Left ventricle myocardium inferior (tissue), 1 donor: Measurements from ENCODE around the gene PNRC2. TPM values are rescaled to one million over a fixed set of nuclear protein-coding genes. Genes with fewer than 3 reads are reported as not detected.

Experiments used
- DNase-seq: peaks from one replicate; pipeline ENCODE4 v3.0.0-alpha.2; 2020
- H3K27ac ChIP-seq: fragments of 200-600 bp; replicated peaks from 2 replicates; pipeline ENCODE4 v1.8.0; 2021
- H3K27me3 ChIP-seq: fragments of 200-600 bp; 2 replicates; pipeline ENCODE4 v1.8.0; 2021; ENCODE audit warnings: low read depth
- H3K36me3 ChIP-seq: fragments of 200-600 bp; 2 replicates; pipeline ENCODE4 v1.8.0; 2021
- H3K4me1 ChIP-seq: fragments of 200-600 bp; 2 replicates; pipeline ENCODE4 v1.8.0; 2021
- H3K4me3 ChIP-seq: fragments of 200-600 bp; 2 replicates; pipeline ENCODE4 v1.8.0; 2021; ENCODE audit warnings: mild to moderate bottlenecking, moderate library complexity
- H3K9me3 ChIP-seq: fragments of 200-600 bp; replicated peaks from 2 replicates; pipeline ENCODE4 v1.8.0; 2021
- intact Hi-C: fragments of 100-400 bp; cut with micrococcal nuclease; formaldehyde crosslinking; loops from one replicate; pipeline ENCODE4 v1.11.0; 2022
- total RNA-seq: library from RNA; stranded (reverse); fragmentation: NEBNext Ultra II Directional; extraction: Animal tissue kit (Norgen Biotek cat#: 25700); gene quantifications from one replicate; pipeline ENCODE4 v1.2.1, GENCODE V29; 2021
- TF ChIP-seq, protein P1 (sequence below): fragments of 200-600 bp; IDR thresholded peaks from 2 replicates; pipeline ENCODE4 v1.8.0; 2021; ENCODE audit warnings: antibody characterized with exemption, mild to moderate bottlenecking, borderline replicate concordance
- donor health status: DM: no; HTN: yes; CAD: no; lungs with severe emphysema.

PNRC2 gene
- total RNA-seq, 1 donor from 2014 or later, result 92.3 TPM

DNA sequence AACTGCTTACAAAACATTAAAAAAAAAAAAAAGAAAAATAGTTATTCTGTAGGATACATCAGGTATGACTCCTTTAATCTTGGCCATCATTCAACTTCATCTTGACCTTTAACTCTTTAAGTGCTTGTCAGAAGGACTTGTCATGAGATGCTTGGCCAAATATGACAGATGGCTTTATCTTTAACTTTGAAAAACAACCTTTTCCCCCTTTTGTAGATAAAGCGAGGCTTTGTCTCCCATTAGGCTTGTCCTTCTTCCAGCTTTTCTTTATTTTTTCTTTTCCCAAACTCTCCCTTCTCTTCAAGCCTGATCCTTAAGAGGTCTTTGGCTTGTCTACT is 18.2 kb downstream of the PNRC2 start:
- Histone ChIP-seq H3K27me3 (no peaks in the 10 kb centered on the region), H3K27ac (peak overlapping the region; percentile 49), H3K36me3 (peaks cover 20% of the 10 kb centered on the region), H3K4me3 (peak overlapping the region; percentile 83), H3K9me3 (no peaks in the 10 kb centered on the region), H3K4me1 (peaks cover 71% of the 10 kb centered on the region)
- TF ChIP-seq, protein P1, sequence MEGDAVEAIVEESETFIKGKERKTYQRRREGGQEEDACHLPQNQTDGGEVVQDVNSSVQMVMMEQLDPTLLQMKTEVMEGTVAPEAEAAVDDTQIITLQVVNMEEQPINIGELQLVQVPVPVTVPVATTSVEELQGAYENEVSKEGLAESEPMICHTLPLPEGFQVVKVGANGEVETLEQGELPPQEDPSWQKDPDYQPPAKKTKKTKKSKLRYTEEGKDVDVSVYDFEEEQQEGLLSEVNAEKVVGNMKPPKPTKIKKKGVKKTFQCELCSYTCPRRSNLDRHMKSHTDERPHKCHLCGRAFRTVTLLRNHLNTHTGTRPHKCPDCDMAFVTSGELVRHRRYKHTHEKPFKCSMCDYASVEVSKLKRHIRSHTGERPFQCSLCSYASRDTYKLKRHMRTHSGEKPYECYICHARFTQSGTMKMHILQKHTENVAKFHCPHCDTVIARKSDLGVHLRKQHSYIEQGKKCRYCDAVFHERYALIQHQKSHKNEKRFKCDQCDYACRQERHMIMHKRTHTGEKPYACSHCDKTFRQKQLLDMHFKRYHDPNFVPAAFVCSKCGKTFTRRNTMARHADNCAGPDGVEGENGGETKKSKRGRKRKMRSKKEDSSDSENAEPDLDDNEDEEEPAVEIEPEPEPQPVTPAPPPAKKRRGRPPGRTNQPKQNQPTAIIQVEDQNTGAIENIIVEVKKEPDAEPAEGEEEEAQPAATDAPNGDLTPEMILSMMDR, result no peak
- intact Hi-C loops, result loop anchor here (5.0 kb wide), 1 partner anchor 44 kb away; no protein-coding TSS in a partner anchor
- DNase-seq, result no peak

DNA sequence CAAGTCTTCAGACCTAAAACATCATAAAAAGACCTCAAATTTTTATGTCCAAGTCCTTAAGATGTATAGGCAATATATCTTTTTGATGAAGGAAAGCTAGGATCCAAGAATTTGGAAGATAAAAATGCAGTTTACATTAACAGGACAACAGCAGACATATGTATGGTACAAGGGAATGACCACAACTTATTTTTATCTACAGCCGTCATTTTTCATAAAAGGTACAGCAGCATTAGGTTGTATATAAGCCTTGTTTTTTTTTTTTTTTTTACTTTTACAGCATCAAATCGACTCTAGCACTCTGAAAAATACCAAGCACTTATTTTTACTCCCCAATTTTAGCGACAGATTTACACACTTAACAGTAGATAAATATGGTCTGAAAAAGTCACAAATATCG is 19.2 kb downstream of the PNRC2 start:
- no peak for DNase-seq
- intact Hi-C loops, result loop anchor here (5.0 kb wide), 1 partner anchor 43 kb away; no protein-coding TSS in a partner anchor
- TF ChIP-seq, protein P1, result no peak
- peak overlapping the region; percentile 96 for H3K27ac ChIP-seq
- H3K9me3 ChIP-seq, result no peaks in the 10 kb centered on the region
- peak overlapping the region; percentile 83 for H3K4me3 ChIP-seq
- no peaks in the 10 kb centered on the region for H3K27me3 ChIP-seq
- peaks cover 64% of the 10 kb centered on the region for H3K4me1 ChIP-seq
- H3K36me3 ChIP-seq, result peaks cover 10% of the 10 kb centered on the region

DNA sequence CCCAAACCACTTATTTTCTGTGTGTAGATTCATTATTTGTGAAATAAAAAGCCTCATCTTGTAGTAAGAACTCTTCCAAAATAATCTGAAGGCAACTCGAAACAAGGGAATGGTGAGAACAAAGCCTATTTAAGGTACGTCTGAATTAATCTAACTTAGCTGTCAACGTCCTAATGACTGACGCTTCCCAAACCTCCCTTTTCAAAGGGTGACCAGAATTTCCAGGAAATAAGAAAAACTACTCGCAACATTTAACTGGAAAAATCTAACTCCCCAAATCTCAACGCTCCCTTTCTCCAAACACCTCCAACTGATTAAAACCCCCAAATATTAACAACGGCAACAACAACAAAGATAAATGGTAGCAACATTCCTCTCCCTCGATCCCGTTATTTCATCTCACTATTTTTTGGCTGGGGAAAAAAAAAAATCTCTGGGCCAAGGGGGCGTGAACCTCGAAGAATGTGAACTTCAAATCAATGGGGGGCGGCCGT is 19.8 kb downstream of the PNRC2 start:
- peaks cover 61% of the 10 kb centered on the region for H3K4me1 ChIP-seq
- DNase-seq, result no peak
- intact Hi-C loops, result loop anchor here (5.0 kb wide), 1 partner anchor 43 kb away; no protein-coding TSS in a partner anchor

DNA sequence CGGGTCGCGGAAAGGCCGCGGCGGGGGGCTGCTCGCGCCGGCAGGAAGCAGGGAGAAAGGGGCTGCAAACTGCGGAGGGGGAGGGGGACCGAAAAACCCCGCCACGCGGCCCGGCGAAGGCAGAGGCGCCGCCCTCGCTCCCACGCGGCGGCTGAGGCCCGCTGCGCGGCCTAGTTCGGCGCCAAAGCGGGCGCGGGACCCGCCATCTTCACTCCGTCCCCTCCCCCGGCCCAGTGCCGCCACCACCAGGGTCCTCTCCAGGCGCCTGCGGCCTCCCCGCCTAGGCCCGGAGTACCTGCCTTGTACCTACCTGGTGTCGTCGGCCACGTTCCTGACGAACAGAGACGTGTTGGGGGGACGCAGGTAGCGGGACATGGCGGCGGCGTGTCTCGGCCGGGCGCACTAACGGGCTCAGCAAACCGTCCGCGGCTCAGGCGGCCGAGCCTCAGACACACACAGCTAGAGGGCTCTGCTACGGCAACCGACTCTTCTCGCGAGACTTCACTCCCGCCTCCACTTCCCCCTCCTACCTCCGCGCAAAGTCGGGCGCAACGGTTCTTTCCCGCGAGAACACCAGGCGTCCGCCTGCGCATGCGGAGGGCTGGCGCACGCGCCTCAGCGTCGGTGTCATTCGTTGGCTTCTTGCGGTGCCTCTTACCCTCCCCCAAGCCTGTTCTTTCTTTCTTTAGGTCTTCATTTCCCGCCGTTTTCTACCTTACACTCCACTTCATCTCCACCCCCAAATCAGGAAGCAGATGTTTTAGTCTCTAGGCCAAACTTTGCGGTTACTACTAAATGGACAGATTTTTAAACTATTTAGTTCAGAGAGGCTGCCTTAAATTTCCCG is 20.5 kb downstream of the PNRC2 start, which contains the start of gene SRSF10:
Gene SRSF10, minus strand, starts transcription at position 447 of the 847 bp plus-strand sequence. Its CDS starts 72 bp downstream, at position 375.
- peaks cover 61% of the 10 kb centered on the region for H3K4me1 ChIP-seq

More for the DNA sequence above, 19.8 kb downstream of the PNRC2 start:
- Histone ChIP-seq H3K36me3 (peaks cover 4% of the 10 kb centered on the region), H3K9me3 (no peaks in the 10 kb centered on the region), H3K27me3 (no peaks in the 10 kb centered on the region), H3K27ac (peak overlapping the region; percentile 96), H3K4me3 (peak overlapping the region; percentile 83)
- TF ChIP-seq, protein P1, result no peak

DNA sequence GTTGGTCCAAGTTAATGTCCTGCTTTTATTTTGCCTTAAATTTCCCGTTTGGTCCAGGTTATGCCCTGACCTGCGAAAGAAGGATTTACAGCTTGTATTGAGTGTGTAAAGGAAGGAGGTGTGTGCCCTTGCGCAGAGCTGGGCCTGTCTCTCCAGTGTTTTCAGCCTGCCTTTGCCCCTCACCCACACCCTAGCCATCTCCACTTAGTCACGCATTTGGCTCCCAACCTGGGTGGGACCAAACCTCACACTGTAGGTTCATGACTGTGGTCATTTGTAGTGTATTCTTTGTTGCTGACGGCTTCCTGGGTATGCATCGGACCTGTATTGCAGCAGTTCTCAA is 21.1 kb downstream of the PNRC2 start:
- peak overlapping the region; percentile 83 for H3K4me3 ChIP-seq
- intact Hi-C loops, result no loop called here
- H3K9me3 ChIP-seq, result no peaks in the 10 kb centered on the region
- no peaks in the 10 kb centered on the region for H3K27me3 ChIP-seq
- peak overlapping the region; percentile 96 for H3K27ac ChIP-seq
- TF ChIP-seq, protein P1, result no peak
- no peak for DNase-seq
- peaks cover 55% of the 10 kb centered on the region for H3K4me1 ChIP-seq
- peaks cover 3% of the 10 kb centered on the region for H3K36me3 ChIP-seq

More for the DNA sequence above, 20.5 kb downstream of the PNRC2 start, which contains the start of gene SRSF10:
- H3K4me3 ChIP-seq, result peak within 1 kb of the TSS; percentile 83
- TF ChIP-seq, protein P1, result peak; percentile 61
- peak within 1 kb of the TSS; percentile 96 for H3K27ac ChIP-seq
- no peaks in the 10 kb centered on the region for H3K27me3 ChIP-seq
- intact Hi-C loops, result loop anchor here (5.0 kb wide), 1 partner anchor 42 kb away; no protein-coding TSS in a partner anchor
- H3K36me3 ChIP-seq, result peaks cover 3% of the 10 kb centered on the region
- peak; percentile 98 for DNase-seq
- H3K9me3 ChIP-seq, result no peaks in the 10 kb centered on the region
